K562 (cell line): ENCODE results near the gene ATP1A3. TPM values are rescaled to one million over a fixed set of nuclear protein-coding genes. Genes with fewer than 3 reads are reported as not detected.

Source experiments
- ARHGAP35 ChIP-seq: fragments of 450-650 bp; IDR thresholded peaks from 2 replicates; pipeline ENCODE4 v1.6.1; 2018; ENCODE audit not compliant: partially characterized antibody
- BCOR ChIP-seq: fragments of 450-650 bp; IDR thresholded peaks from 2 replicates; pipeline ENCODE4 v1.6.1; 2016
- BHLHE40 ChIP-seq: IDR thresholded peaks from 2 replicates; pipeline ENCODE4 v1.6.1; 2011; ENCODE audit warnings: low read length, improper control_type of control experiment
- CBFA2T2 ChIP-seq: fragments of 450-650 bp; conservative IDR thresholded peaks from 2 replicates; pipeline ENCODE4 v1.6.1; 2017; ENCODE audit warnings: mild to moderate bottlenecking
- CTCFL ChIP-seq: IDR thresholded peaks from 2 replicates; pipeline ENCODE4 v1.6.1; 2011; ENCODE audit warnings: borderline replicate concordance, low read depth, mild to moderate bottlenecking, moderate library complexity, low read length; ENCODE audit not compliant: insufficient read depth, poor library complexity, severe bottlenecking
- DDX20 ChIP-seq: fragments of 450-650 bp; IDR thresholded peaks from 2 replicates; pipeline ENCODE4 v1.6.1; 2016; ENCODE audit warnings: missing genetic modification characterization, low read depth, mild to moderate bottlenecking, missing compliant biosample characterization, moderate library complexity
- DNMT1 ChIP-seq: fragments of 450-650 bp; IDR thresholded peaks from 2 replicates; pipeline ENCODE4 v1.6.1; 2016; ENCODE audit warnings: antibody characterized with exemption, mild to moderate bottlenecking
- FOXJ2 ChIP-seq: fragments of 200-800 bp; sonication (Bioruptor generic); IDR thresholded peaks from 2 replicates; pipeline ENCODE4 v1.6.1; 2016; ENCODE audit warnings: missing genetic modification characterization, missing compliant biosample characterization
- HNRNPLL ChIP-seq: fragments of 200-400 bp; formaldehyde crosslinking; IDR thresholded peaks from 2 replicates; pipeline ENCODE4 v1.6.1; 2017; ENCODE audit warnings: low read length, low read depth, mild to moderate bottlenecking; ENCODE audit not compliant: poor library complexity, severe bottlenecking
- MAFF ChIP-seq: IDR thresholded peaks from 2 replicates; pipeline ENCODE4 v1.6.1; 2012; ENCODE audit warnings: low read length, improper control_type of control experiment
- MXD1 ChIP-seq: fragments of 250-450 bp; sonication (Bioruptor Pico); IDR thresholded peaks from 2 replicates; pipeline ENCODE4 v1.8.0; 2021; ENCODE audit warnings: borderline replicate concordance, mild to moderate bottlenecking, moderate library complexity; ENCODE audit not compliant: poor library complexity, severe bottlenecking
- NR2C1 ChIP-seq, 2 experiments: fragments of 450-650 bp; IDR thresholded peaks; 2 replicates each; pipeline ENCODE4 v1.6.1; 2017; ENCODE audit warnings: mild to moderate bottlenecking in 2 of 2, antibody characterized with exemption in 1 of 2, inconsistent platforms in 1 of 2, missing compliant biosample characterization in 1 of 2, missing genetic modification characterization in 1 of 2
- PURB ChIP-seq: sonication (generic); formaldehyde crosslinking; IDR thresholded peaks from 2 replicates; pipeline ENCODE4 v1.9.0; 2021; ENCODE audit warnings: low read depth, mild to moderate bottlenecking, missing genetic modification reagents
- RBM25 ChIP-seq: fragments of 200-400 bp; formaldehyde crosslinking; IDR thresholded peaks from 2 replicates; pipeline ENCODE4 v1.6.1; 2018; ENCODE audit warnings: low read length, low read depth, moderate library complexity; ENCODE audit not compliant: severe bottlenecking
- RCOR1 ChIP-seq, 2 experiments: IDR thresholded peaks; 2 replicates each; pipeline ENCODE4 v1.6.1; 2012; ENCODE audit warnings: low read depth in 2 of 2, low read length in 2 of 2, borderline replicate concordance in 1 of 2, improper control_type of control experiment in 1 of 2
- TCF3 ChIP-seq: sonication (generic); formaldehyde crosslinking; IDR thresholded peaks from 2 replicates; pipeline ENCODE4 v1.4.0; 2020; ENCODE audit warnings: mild to moderate bottlenecking, missing genetic modification reagents
- THRAP3 ChIP-seq: fragments of 450-650 bp; IDR thresholded peaks from 2 replicates; pipeline ENCODE4 v1.6.1; 2016; ENCODE audit warnings: mild to moderate bottlenecking, inconsistent platforms, borderline replicate concordance
- ZBTB33 ChIP-seq: sonication (generic); formaldehyde crosslinking; IDR thresholded peaks from 2 replicates; pipeline ENCODE4 v1.8.1; 2023; ENCODE audit warnings: mild to moderate bottlenecking, missing genetic modification reagents
- ZFP30 ChIP-seq: fragments of 250-450 bp; sonication (Bioruptor Pico); IDR thresholded peaks from 2 replicates; pipeline ENCODE4 v1.8.0; 2022; ENCODE audit warnings: moderate library complexity, mild to moderate bottlenecking, inconsistent platforms, borderline replicate concordance
- ZFX ChIP-seq: sonication (generic); formaldehyde crosslinking; IDR thresholded peaks from 2 replicates; pipeline ENCODE4 v1.8.0; 2022; ENCODE audit warnings: mild to moderate bottlenecking, missing genetic modification reagents, moderate library complexity
- ZNF217 ChIP-seq: sonication (generic); formaldehyde crosslinking; IDR thresholded peaks from 2 replicates; pipeline ENCODE4 v1.8.0; 2022; ENCODE audit warnings: mild to moderate bottlenecking, missing genetic modification reagents
- ZNF232 ChIP-seq: sonication (generic); formaldehyde crosslinking; IDR thresholded peaks from 2 replicates; pipeline ENCODE4 v1.8.0; 2022; ENCODE audit warnings: mild to moderate bottlenecking, missing genetic modification reagents
- ZNF740 ChIP-seq, 3 experiments: fragments of 200-800 bp in 1 of 3; sonication (Bioruptor generic) in 1 of 3; sonication (generic) in 1 of 3; formaldehyde crosslinking in 1 of 3; IDR thresholded peaks; 2 replicates each; pipeline versions ENCODE4 v1.6.1 to v1.8.0; 2016 to 2022; ENCODE audit warnings: mild to moderate bottlenecking in 2 of 3, missing compliant biosample characterization in 2 of 3, missing genetic modification characterization in 2 of 3, missing genetic modification reagents in 1 of 3
- ZZZ3 ChIP-seq: fragments of 450-650 bp; IDR thresholded peaks from 2 replicates; pipeline ENCODE4 v1.6.1; 2016; ENCODE audit warnings: antibody characterized with exemption, mild to moderate bottlenecking, moderate library complexity
- polyA plus RNA-seq, 8 experiments: library from polyadenylated mRNA; depleted of rRNA in 4 of 8; stranded (reverse) in 5 of 8; unstranded in 3 of 8; fragments of >200 nt; fragmentation: Nextera tagmentation in 2 of 8; fragmentation: Illumina TruSeq in 1 of 8; extraction: Ambion mirVana in 2 of 8; extraction: Trizol in 1 of 8; gene quantifications; 2 replicates each; pipeline versions ENCODE4 v1.2.1 to v1.2.3, GENCODE V29; 2011 to 2014; ENCODE audit warnings: inconsistent platforms in 1 of 8, missing spikeins in 1 of 8
- total RNA-seq, 7 experiments: library from RNA; depleted of rRNA in 6 of 7; stranded (reverse); fragments of >200 nt in 6 of 7; fragmentation: Illumina TruSeq in 2 of 7; extraction: Trizol in 2 of 7; gene quantifications; 2 replicates each; pipeline versions ENCODE4 v1.2.1 to v1.2.3, GENCODE V29; 2011 to 2021; ENCODE audit warnings: low replicate concordance in 1 of 7

Gene ATP1A3
- total and polyA plus RNA-seq, 9 of the 15 experiments (the other 6 are each of a cell fraction or from before 2014, with no cell fraction given): 0.03 to 1.0 (median 0.17) TPM; not detected in 3

GRCh38 chr19:41929536-41930071 is 64.4 kb downstream of the ATP1A3 start (continued):
- TF ChIP-seq CTCFL: no peak
- TF ChIP-seq MAFF: no peak
- no peak for TF ChIP-seq DNMT1
- no peak for TF ChIP-seq DDX20
- TF ChIP-seq NR2C1 (IDR thresholded peaks at IDR 0.05): no peak
- no peak for TF ChIP-seq NR2C1 (tag; IDR thresholded peaks at IDR 0.05)
- no peak for TF ChIP-seq ZZZ3
- TF ChIP-seq ARHGAP35: no peak
- no peak for TF ChIP-seq CBFA2T2
- TF ChIP-seq TCF3 (CRISPR knock-in tag): no peak
- TF ChIP-seq ZNF740 (CRISPR knock-in tag; IDR thresholded peaks at IDR 0.05): no peak
- TF ChIP-seq ZNF740 (tag; IDR thresholded peaks at IDR 0.05): no peak
- TF ChIP-seq RCOR1 (IDR thresholded peaks at IDR 0.05; ENCODE audit: borderline replicate concordance in 1 of 2, low read depth in 2 of 2, low read length in 2 of 2): peak; percentile 80 to 85
- TF ChIP-seq HNRNPLL: no peak
- TF ChIP-seq ZFP30 (CRISPR knock-in tag): no peak
- TF ChIP-seq MXD1 (CRISPR knock-in tag): no peak
- TF ChIP-seq RBM25: peak; percentile 93
- TF ChIP-seq PURB (CRISPR knock-in tag): no peak
- no peak for TF ChIP-seq ZNF232 (CRISPR knock-in tag)
- TF ChIP-seq BHLHE40: no peak
- no peak for TF ChIP-seq ZFX
- TF ChIP-seq ZBTB33 (CRISPR knock-in tag): 0 out of 2 replicates have a peak, but pooled peaks have one; percentile 64
- TF ChIP-seq FOXJ2 (tag): no peak
- no peak for TF ChIP-seq THRAP3
- peak; percentile 99 for TF ChIP-seq BCOR
- TF ChIP-seq ZNF217 (CRISPR knock-in tag): no peak
